LNCaP clone FGC (cell line): ENCODE data around the gene SKI.

Experiments used
- DNase-seq: peaks from one replicate; pipeline ENCODE4 v3.0.0-alpha.2; 2011; ENCODE audit warnings: low read depth
- H3K4me3 ChIP-seq: 2 replicates; pipeline ENCODE4 v1.5.1; 2011; ENCODE audit warnings: mild to moderate bottlenecking, low read depth, low read length, control low read depth
- CTCF ChIP-seq: IDR thresholded peaks from 2 replicates; pipeline ENCODE4 v1.5.1; 2012; ENCODE audit warnings: mild to moderate bottlenecking; ENCODE audit not compliant: control insufficient read depth, insufficient read depth; ENCODE audit errors: extremely low read depth

Gene SKI

GRCh38 chr1:2350911-2351655 is 123.0 kb downstream of the SKI start:
- TF ChIP-seq CTCF = no peak
- no peak for DNase-seq
- no peak overlapping the region for H3K4me3 ChIP-seq

- H3K4me3 ChIP-seq = no peak overlapping the region
- DNase-seq = no peak
- no peak for TF ChIP-seq CTCF
Observed at GRCh38 chr1:2351723-2352122, 123.6 kb downstream of the SKI start.

- no peak for TF ChIP-seq CTCF
- H3K4me3 ChIP-seq = no peak overlapping the region
- no peak for DNase-seq
Observed at GRCh38 chr1:2352341-2352896, 124.3 kb downstream of the SKI start.

- H3K4me3 ChIP-seq = no peak overlapping the region
- no peak for DNase-seq
Observed at GRCh38 chr1:2352897-2353550, 124.9 kb downstream of the SKI start.

GRCh38 chr1:2353551-2354438 is 125.7 kb downstream of the SKI start:
- H3K4me3 ChIP-seq = no peak overlapping the region
- DNase-seq = no peak
- no peak for TF ChIP-seq CTCF

More at GRCh38 chr1:2352897-2353550, 124.9 kb downstream of the SKI start:
- TF ChIP-seq CTCF = no peak

GRCh38 chr1:2354511-2355372 is 126.6 kb downstream of the SKI start:
- no peak for TF ChIP-seq CTCF
- no peak for DNase-seq
- H3K4me3 ChIP-seq = no peak overlapping the region
